Measurements from ENCODE around the gene DPYSL5. TPM values are rescaled to one million over a fixed set of nuclear protein-coding genes. Genes with fewer than 3 reads are reported as not detected.

The DPYSL5 gene
- total and polyA plus RNA-seq, 2 donors (not counting 3 experiments of a cell fraction or from before 2014, with no cell fraction given): not detected

GRCh38 chr2:26894136-26894535, 46.2 kb downstream of the DPYSL5 start:
- POLR2A ChIA-PET: no interaction called here
- Histone ChIP-seq H3K9me1 (replicated peaks; ENCODE audit: control insufficient read depth, extremely low read depth, insufficient read depth, low read length) (no peaks in the 10 kb centered on the region), H3K9me3 (replicated peaks; ENCODE audit: control insufficient read depth, insufficient read depth, low read length) (no peaks in the 10 kb centered on the region), H3K4me2 (ENCODE audit: insufficient read depth, low read length) (no peak overlapping the region), H4K20me1 (replicated peaks; ENCODE audit: control insufficient read depth, extremely low read depth, insufficient read depth, low read length) (no peaks in the 10 kb centered on the region), H3K27ac (ENCODE audit: insufficient read depth, low read depth, low read length) (no peak overlapping the region), H2AFZ (ENCODE audit: low read depth, low read length) (no peak overlapping the region), H3K9ac (replicated peaks; ENCODE audit: extremely low read depth, insufficient read depth, low read length) (no peak overlapping the region), H3K36me3 (ENCODE audit: control insufficient read depth in 2 of 2, extremely low read depth in 1 of 2, insufficient read depth in 2 of 2, low read length in 2 of 2) (no peaks in the 10 kb centered on the region), H3K4me1 (ENCODE audit: control insufficient read depth, extremely low read depth, insufficient read depth, low read length) (no peaks in the 10 kb centered on the region), H3K79me2 (ENCODE audit: control insufficient read depth, insufficient read depth, low read length) (no peaks in the 10 kb centered on the region), H3K4me3 (replicated peaks in 1 of 3; ENCODE audit: insufficient read depth in 1 of 3, low read depth in 1 of 3, low read length in 3 of 3) (no peak overlapping the region), H3K27me3 (ENCODE audit: control insufficient read depth in 2 of 2, insufficient read depth in 2 of 2, low read length in 2 of 2) (peaks cover 7 to 13% of the 10 kb centered on the region in 2 experiments)
- DNase-seq (ENCODE audit: low read depth, low spot score) (no peak), FAIRE-seq (no peak)
- intact Hi-C loops (cut with micrococcal nuclease) (no loop called here), dilution Hi-C loops (cut with MboI; ENCODE audit: extremely low pct_ligation_motif_present, low sequenced_read_pairs) (no loop called here)
- no peak for TF ChIP-seq EZH2 (IDR thresholded peaks at IDR 0.05; ENCODE audit: borderline replicate concordance, low read depth, low read length, severe bottlenecking)
- BruUV-seq (replicated peaks): no TSS peak
- CTCF ChIA-PET: interaction anchor here (1.0 kb wide), 1 partner anchor 29 kb away, joined by 3 read pairs; no protein-coding TSS in a partner anchor

GRCh38 chr2:26897807-26898479, 50.0 kb downstream of the DPYSL5 start:
- Histone ChIP-seq H3K4me1 (ENCODE audit: control insufficient read depth, extremely low read depth, insufficient read depth, low read length) (no peaks in the 10 kb centered on the region), H3K4me2 (ENCODE audit: insufficient read depth, low read length) (no peak overlapping the region), H2AFZ (ENCODE audit: low read depth, low read length) (no peak overlapping the region), H3K36me3 (ENCODE audit: control insufficient read depth in 2 of 2, extremely low read depth in 1 of 2, insufficient read depth in 2 of 2, low read length in 2 of 2) (no peaks in the 10 kb centered on the region), H3K9me1 (replicated peaks; ENCODE audit: control insufficient read depth, extremely low read depth, insufficient read depth, low read length) (no peaks in the 10 kb centered on the region), H3K9ac (replicated peaks; ENCODE audit: extremely low read depth, insufficient read depth, low read length) (no peak overlapping the region), H3K4me3 (replicated peaks in 1 of 3; ENCODE audit: insufficient read depth in 1 of 3, low read depth in 1 of 3, low read length in 3 of 3) (no peak overlapping the region), H3K9me3 (replicated peaks; ENCODE audit: control insufficient read depth, insufficient read depth, low read length) (no peaks in the 10 kb centered on the region), H3K27ac (ENCODE audit: insufficient read depth, low read depth, low read length) (no peak overlapping the region), H3K79me2 (ENCODE audit: control insufficient read depth, insufficient read depth, low read length) (no peaks in the 10 kb centered on the region), H4K20me1 (replicated peaks; ENCODE audit: control insufficient read depth, extremely low read depth, insufficient read depth, low read length) (no peaks in the 10 kb centered on the region), H3K27me3 (ENCODE audit: control insufficient read depth in 2 of 2, insufficient read depth in 2 of 2, low read length in 2 of 2) (peaks cover 11 to 14% of the 10 kb centered on the region in 2 experiments)
- FAIRE-seq: no peak
- dilution Hi-C loops (cut with MboI; ENCODE audit: extremely low pct_ligation_motif_present, low sequenced_read_pairs) (no loop called here), intact Hi-C loops (cut with micrococcal nuclease) (no loop called here)
- TF ChIP-seq CTCF (IDR thresholded peaks at IDR 0.05; ENCODE audit: extremely low read depth in 1 of 2, insufficient read depth in 1 of 2, low read depth in 1 of 2, low read length in 2 of 2): no peak
- TF ChIP-seq POLR2A (IDR thresholded peaks at IDR 0.05; ENCODE audit: low read depth, low read length): no peak
- no peak for TF ChIP-seq MAX (IDR thresholded peaks at IDR 0.05; ENCODE audit: insufficient read depth, insufficient read length)
- TF ChIP-seq MYC (IDR thresholded peaks at IDR 0.05; ENCODE audit: low read depth, low read length): no peak
- no peak for TF ChIP-seq FOS (IDR thresholded peaks at IDR 0.05; ENCODE audit: borderline replicate concordance, insufficient read depth, low read length)
- TF ChIP-seq JUN (IDR thresholded peaks at IDR 0.05; ENCODE audit: borderline replicate concordance, insufficient read depth, insufficient read length, low read depth): no peak
- TF ChIP-seq EZH2 (IDR thresholded peaks at IDR 0.05; ENCODE audit: borderline replicate concordance, low read depth, low read length, severe bottlenecking): no peak
- no peak for TF ChIP-seq POLR2AphosphoS5 (IDR thresholded peaks at IDR 0.05; ENCODE audit: insufficient read depth, low read depth, low read length)
- no peak for TF ChIP-seq GATA2 (IDR thresholded peaks at IDR 0.05; ENCODE audit: insufficient read depth, insufficient read length, low read depth, low read length)
- BruUV-seq (replicated peaks): no TSS peak
- no peak for DNase-seq (ENCODE audit: low read depth, low spot score)
- ChIA-PET POLR2A (no interaction called here), CTCF (interaction anchor here (1.0 kb wide), 1 partner anchor 14 kb away, joined by 3 read pairs; no protein-coding TSS in a partner anchor)
